HG03469 (cell line): Measurements from ENCODE around the gene MEGF9.

Experiments
- ATAC-seq: cut with Tn5 transposase; IDR thresholded peaks from one replicate; pipeline ENCODE4 v1.9.1; 2021; ENCODE audit warnings: mild to moderate bottlenecking, moderate library complexity, moderate number of reproducible peaks; ENCODE audit not compliant: unreplicated experiment

The MEGF9 gene

DNA sequence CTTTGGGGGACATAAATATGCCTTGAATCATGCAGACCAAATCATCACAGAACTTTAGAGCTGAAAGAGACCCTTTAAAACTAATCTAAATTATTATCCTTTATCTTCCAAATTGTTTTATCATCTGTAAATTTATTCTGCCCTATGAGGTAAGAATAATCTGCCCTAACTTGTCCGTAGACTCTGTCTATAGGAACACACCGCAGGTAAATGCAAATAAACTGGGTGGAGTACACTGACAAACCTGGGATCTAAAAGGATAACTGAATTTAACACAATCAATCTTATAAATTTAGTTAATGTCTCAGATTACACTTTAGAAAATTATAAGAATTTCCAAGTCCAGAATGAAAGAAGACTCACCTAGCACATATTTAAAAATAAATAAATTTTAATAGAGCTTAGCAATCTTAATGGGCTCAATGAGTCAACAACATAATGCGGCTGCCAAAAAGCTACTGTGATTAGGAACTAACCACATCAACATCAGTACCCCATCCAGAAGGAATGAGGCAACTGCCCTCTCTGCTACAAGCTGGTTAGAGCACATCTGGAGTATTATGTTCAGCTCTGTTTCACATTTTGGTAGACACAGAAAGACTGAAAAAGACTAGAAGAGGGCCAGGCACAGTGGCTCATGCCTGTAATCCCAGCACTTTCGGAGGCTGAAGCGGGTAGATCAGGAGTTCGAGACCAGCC, 5.6 kb downstream of the MEGF9 start:
- no peak for ATAC-seq

DNA sequence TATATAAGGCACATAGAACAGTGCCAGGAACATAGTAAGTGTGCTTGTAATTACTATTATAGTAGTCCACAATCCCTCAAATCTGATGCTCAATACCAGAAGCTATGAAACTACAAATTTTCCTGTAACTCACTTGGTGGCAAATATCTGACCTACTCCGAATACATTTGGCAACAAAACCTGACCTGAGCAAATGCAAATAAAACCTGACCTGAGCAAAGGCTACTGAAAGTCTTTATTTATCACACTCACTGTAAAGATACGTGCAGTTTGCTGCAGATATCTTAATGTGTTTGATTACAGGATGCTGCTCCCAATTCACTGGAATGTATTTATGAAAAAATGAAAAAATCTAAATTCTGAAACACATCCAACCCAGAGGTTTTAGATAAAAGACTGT, 7.1 kb downstream of the MEGF9 start:
- no peak for ATAC-seq

DNA sequence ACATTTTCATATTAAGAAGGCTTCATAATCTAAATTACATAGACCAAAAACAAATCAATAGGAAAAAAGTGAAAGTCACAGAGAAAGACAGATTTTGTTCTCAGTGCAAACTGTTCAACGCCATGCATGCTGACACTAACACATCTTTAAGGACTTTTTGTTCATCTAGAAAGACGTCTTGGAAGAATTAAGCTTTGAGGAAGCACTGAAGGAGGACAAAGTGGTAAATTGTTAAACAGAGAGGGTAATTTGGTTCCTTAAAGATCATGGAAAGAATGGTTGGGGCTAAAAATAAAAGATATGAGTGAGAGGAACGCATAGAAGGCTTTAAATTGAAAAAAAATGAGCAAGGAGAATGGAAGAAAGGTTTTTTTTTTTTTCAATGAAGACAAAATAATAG, 9.1 kb downstream of the MEGF9 start:
- ATAC-seq: no peak

DNA sequence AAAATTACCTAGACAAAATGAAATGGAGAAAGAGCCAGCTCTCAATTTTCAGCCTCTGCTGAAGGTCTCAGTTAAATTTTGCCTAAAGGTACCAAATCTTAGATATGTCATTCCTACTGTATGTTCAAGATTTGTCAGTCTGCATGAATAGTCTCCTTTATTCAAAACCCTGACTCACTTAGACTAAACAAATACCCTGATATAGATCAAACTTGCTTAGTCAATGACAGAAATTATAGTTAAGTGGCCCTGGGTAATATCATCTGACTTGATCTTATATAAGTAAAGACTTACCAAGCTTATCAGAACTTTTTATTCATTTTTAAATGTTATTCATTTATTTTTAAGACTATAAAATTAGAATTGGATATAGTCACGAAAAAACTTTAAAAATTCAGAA, 12.2 kb downstream of the MEGF9 start:
- ATAC-seq: no peak

DNA sequence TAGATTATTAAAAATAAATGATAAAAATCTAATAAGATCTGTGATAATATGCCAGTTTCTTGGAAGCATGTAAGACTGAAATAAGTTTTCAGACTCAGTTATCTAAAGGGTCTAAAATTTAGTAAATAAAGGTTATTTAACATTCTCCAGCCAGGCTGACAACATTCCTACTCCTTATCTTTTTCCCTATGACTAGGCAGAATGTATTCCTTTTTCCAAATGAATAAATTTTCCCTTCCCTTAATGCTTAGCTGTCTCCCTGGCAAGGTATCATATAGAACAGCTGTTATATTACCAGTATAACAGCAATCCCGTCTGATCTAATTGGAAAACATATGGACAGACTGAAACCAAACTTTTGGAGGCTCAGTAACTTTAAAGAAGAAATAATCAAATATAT, 13.0 kb downstream of the MEGF9 start:
- ATAC-seq: no peak

DNA sequence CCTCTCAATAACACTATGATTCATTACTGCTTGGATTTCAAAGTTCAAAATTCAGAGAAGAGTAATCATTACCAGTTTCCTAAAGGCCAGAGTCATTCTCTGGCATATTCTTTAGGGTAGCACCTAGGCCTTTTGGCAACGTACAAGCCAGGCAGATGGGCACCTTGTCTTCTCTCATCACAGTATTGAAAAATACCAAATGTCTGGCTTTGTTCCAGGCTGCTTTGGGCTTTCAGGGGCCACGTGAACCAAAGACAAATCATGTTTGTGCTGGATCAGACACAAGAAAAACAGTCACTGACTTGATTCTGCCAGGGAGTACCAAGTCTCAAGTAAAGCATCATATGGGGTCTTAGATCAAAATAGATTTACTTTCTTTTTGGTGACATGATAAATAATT, 15.5 kb downstream of the MEGF9 start:
- ATAC-seq: no peak

DNA sequence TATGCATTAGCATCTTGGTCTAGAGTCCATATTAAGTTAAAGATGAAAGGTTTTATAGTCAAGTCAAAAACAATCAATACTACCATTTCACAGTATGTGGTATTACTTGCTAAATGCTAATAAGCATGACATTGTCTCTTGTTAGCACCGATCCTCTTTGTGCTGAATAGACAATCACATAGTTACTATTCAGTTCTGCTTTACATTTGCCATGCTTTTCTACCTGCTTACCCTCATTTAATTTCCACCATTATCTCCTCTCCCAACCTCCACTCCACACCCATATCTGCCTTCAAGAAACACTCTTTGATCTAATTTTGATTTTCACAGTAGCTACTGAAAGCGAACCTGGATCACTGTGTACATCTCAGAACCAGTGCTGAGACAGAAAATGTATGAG, 16.8 kb downstream of the MEGF9 start:
- ATAC-seq: no peak

DNA sequence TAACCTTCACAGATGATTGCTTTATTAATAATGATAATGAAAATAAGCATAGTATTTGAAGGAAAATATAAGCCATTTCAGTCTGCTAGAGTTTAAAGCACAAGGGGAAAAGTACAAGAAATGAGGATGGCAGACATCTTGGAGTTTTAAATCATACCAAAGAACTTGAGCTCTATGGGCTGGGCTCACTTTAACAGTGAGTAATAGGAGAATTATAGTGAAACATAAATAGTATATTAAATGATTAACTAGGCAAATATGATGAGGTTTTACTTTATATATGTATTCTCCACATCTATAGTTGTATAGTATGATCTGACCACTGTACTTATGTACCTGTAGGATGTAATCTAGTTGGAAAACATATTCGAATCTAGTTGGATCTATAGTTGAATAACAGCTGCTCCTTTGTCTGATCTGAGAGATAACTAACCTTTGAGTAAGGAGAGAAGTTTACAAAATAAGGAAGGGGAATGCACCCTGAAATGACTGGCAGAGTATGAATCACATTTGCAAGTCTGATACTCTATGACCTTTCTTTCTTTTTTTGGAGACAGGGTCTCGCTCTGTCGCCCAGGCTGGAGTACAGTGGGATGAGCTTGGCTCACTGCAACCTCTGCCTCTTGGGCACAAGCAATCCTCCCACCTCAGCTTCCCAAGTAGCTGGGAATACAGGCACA, 17.6 kb downstream of the MEGF9 start:
- ATAC-seq: no peak

DNA sequence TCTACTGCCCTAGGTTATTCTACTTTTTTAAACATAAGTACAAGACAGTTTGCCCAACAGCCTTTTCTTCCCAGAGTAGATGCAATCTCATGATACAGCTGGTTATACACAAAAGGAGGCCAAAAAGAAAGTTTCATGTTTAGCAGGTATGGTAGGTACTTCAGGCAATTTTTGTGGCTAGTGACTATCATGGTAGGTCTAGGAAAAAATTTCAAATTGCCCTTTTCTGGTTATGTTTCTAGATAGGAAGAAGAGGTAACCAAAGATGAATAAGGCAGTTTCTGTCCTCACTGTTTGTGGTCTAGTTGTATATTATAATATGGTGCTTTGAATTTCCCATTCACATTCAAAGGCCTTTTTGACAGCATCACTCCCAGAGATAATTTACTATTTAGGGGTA, 19.7 kb downstream of the MEGF9 start:
- ATAC-seq: no peak

DNA sequence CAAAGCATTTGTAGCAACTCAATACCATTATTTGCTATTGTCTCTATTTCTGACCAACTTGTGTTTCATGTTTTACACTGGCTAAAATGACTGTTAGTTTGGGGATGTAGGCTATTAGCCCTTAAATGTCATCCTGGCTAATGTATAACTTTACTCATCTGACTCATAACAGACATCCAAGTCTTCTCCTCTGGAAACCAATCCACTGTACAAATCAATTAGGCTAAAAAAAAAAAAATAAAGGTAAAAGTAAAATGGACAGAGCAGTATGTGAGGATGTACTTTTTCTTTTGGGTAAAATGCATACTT, 20.6 kb downstream of the MEGF9 start:
- ATAC-seq: no peak

DNA sequence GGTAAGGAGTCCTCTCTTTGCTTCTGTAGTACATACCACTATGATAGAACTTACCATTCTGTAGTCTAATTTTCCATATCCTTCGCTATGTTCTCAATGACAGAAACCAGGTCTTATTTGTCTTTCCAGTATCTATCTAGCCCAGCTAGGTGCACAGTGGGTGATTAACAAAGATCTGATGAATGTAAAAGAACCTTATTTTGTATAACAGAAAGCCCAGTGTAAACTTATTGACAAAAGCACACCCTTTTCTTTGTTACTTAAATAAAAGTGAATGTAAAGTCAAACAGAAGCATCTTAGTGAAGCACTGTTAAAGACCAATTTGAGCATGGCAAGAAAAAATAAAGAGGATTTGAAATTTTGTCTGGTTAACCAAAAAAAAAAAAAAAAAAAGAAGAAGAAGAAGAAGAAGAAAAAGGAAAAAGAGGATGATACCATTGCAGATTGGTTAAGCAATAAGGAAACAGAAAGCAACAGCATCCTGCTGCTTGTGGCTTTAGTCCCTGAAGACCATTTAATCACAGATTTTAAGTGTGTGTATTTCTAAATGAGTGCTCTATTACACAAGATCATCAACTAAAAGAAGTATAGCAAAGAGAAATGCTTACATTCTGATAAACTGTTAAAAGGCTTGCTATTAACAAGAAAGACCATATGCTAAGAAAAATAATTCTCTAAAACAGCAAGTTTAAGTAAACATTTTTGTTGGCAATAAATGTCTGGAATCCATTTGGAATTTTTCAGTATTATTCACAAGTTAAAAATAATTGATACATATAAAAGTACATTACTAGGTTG, 21.2 kb downstream of the MEGF9 start:
- peak; percentile 42 for ATAC-seq

DNA sequence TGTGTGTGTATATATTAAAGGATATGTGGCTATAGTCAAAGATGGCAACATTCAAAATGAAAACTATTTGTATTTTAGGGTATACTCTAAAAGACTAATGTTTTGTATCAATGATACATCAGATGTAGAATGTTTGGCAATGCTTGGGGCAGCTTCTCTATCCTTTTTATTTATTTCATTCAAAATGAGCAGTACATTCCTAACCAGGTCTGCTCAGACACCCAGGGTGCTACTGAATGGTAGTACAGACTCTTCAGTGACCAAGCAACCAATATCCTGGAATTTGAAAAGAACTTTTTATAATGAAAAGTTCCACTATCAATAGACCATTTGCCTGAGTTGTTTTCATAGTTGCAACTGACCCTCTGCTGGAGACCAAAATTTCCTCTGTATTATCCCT, 23.9 kb downstream of the MEGF9 start:
- ATAC-seq: no peak

DNA sequence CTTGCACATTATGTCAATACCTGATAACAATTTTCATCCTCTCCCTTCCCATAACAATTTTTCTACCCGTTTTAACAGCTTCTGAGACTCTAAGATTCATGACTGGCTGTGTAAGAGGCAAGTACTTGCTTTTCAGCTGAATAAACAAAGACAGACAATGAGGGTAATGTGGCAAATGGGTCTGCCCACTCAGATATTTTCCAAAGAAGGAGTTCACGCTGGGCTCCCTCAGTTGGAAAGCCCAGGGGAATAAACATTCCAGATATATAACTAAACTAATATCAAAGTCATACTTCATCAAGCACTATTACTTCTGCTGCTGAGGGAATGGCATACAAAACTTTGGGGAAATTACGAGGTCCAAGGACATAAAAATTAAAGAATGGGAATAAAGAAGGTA, 24.4 kb downstream of the MEGF9 start:
- no peak for ATAC-seq

DNA sequence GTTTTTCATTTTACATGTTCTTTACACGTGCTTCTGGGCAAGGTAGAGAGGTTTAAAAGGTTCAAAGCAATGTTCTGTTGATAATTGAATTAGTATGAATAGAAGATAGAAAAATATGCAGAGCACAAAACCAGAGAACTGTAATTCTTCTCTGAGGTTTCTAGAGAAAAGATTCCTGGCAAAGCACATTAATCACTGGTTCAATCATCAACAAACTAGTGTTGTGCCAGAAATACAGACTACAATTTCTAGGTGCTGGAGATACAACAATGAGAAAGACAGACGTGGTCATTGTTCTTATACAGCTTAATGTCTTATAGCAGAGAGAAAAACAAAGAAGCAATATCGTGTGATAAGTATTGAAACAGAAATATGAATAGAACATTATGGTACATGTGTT, 25.5 kb downstream of the MEGF9 start:
- no peak for ATAC-seq

DNA sequence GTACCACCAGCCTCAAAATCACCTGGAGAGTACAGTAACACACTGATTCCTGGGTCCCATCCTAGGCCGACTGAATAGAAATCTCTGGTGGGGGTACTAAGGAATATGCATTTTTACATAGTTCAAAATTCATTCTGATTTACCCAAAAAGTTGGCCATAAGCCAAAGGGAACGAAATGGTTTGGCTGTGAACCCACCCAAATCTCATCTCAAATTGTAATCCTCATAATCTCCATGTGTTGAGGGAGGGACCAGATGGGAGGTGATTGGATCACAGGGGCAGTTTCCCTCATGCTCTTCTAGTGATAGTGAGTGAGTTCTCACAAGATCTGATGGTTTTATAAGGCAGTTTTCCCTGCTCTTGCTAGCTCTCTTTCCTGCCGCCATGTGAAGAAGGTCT, 31.1 kb downstream of the MEGF9 start:
- ATAC-seq: no peak

DNA sequence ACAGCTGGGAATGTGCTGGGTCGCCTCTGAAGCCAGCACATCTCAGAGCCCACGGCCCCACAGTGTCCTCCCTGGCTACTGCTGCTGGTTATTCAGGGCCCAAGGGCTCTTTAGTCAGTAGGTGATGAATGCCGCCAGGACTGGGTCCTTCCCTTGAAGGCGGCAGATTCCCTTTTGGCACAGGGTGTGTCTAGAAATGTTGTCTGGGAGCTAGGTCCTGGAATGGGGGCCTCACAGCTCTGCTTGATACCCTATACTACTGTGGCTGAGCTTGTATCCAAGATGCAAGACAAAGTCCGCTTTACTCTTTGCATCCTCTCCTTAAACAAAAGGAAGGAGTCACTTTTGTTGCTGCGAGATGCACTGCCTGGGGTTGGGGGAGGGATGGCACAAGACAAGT, 33.1 kb downstream of the MEGF9 start:
- no peak for ATAC-seq

DNA sequence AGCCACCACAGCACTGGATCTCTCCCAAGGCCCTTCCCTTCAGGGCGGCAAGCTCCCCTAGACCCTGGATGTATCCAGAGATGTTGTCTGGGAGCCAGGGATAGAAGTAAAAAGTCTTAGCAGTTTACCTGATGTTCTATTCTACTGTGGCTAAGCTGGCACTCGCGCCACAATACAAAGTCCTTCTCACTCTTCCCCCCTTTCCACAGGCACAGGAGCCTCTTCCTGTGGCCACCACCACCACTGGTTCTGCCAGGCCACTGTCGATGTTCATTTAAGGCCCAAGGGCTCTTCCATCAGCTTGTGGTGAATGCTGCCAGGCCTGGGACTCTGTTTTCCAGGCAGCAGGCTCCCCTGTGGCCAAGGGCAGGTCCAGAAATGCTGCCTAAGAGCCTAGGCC, 33.7 kb downstream of the MEGF9 start:
- no peak for ATAC-seq

DNA sequence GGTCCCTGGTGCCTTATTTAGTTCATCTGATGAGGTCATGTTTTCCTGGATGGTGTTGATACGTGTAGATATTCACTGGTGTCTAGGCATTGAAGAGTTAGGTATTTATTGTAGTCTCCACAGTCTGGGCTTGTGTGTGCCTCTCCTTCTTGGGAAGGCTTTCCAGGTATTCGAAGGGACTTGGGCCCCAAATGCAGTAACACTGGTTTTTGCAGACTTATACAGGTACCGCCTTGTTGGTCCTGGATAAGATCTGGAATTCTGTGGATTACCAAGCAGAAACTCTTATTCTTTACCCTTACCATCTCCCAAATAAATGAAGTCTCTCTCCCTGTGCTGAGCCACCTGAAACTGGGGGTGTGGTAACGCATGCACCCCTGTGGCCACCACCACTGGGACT, 34.1 kb downstream of the MEGF9 start:
- no peak for ATAC-seq

DNA sequence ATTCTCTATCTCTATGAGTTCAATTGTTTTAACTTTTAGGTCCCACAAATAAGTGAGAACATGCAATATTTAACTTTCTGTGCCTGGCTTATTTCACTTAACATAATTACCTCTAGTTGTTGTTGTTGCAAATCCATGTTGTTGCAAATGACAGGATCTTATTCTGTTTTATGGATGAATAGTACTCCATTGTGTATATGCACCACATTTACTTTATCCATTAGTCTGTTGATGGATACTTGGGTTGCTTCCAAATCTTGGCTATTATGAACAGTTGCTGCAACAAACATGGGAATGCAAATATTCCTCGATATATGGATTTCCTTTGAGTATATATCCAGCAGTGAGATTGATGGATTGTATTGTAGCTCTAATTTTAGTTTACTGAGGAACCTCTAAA, 36.3 kb downstream of the MEGF9 start:
- ATAC-seq: no peak

DNA sequence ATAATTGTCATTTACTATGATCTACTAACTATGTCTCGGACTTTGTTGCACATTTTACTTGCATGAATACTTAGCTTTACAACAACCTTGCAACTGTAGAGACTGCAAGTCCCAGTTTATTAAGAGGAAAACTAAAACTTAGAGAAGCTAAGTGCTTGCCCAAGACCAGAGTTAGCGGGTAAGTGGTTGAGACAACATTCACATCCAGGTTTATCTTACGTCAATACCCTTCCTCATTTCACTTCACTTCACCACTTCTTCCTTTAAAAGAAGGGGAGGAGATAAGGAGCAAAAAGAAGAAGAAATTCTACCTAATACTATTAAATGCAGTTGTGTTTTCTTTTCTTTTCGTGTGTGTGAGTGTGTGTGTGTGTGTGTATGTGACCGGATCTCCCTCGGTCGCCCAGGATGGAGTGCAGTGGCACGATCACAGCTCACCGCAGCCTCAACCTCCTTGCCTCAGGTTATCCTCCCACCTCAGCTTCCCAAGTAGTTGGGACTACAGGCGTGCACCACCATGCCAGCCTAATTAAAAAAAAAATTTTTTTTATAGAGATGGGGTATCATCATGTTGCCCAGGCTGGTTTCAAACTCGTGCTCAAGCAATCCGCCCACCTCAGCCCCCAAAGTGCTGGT, 37.4 kb downstream of the MEGF9 start:
- ATAC-seq: no peak

DNA sequence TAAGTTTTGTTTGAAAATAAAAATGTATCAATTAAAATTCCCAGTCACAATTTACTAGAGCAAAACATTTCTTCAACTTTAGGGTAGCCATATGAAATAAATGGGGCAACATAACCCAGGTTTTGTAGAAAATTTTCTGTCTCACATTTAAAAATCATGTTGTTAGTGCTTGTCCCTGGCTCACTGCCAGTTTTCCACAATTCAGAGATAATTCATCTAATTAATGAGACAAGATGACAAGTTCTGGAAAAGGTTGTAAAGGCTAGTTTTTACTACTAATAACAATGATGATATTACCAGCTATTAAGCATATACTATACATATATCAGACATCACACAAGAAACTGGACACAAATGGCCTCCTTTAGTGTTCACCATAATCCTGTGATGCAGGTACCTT, 45.9 kb downstream of the MEGF9 start:
- ATAC-seq: no peak

DNA sequence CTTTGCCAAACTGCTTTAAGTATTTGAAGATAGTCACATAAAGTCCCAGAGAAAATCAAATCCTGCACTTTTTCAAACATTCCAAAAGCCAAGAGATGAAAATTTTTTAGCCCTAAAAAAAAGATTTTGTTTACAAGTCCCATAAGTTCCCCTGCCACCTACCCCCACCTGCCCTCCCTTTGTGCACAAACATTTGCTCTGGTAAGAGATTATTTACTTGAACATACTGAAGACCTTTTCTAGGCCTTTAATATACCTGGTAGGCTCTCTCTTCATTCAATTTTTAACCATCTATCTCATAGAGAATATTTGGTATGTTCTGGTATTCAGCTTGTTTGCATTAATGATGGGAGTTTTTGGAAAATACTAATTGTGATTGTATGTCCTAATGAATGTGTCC, 50.3 kb downstream of the MEGF9 start:
- ATAC-seq: no peak
